Naive thymus-derived CD4-positive, alpha-beta T cell (primary cell): Measurements from ENCODE around the gene NEK5. TPM values are rescaled to one million over a fixed set of nuclear protein-coding genes. Genes with fewer than 3 reads are reported as not detected.
A peak's percentile ranks its signal among the peaks of the same experiment; 100 is the strongest.

ENCODE experiments used
- ATAC-seq: fragments of 150-1000 bp; cut with Tn5 transposase; 2 replicates; pipeline ENCODE4 v1.10.0; 2021; ENCODE audit warnings: mild to moderate bottlenecking, moderate library complexity
- CTCF ChIA-PET: fragments of 350-600 bp; sonication (Branson Sonifier 250); formaldehyde crosslinking; loops from one replicate; lab custom pipeline; 2021; ENCODE audit warnings: antibody characterized with exemption; lab: Charles Lee
- POLR2A ChIA-PET: fragments of 350-600 bp; sonication (Branson Sonifier 250); formaldehyde crosslinking; loops from one replicate; lab custom pipeline; 2021; ENCODE audit warnings: antibody characterized with exemption, inconsistent platforms; lab: Charles Lee
- DNase-seq, 9 donors: peaks; one replicate each; pipeline versions ENCODE4 v3.0.0 to v3.0.0-alpha.2; 2020 to 2022; ENCODE audit warnings: mixed read lengths in 1 of 9
- H3K27ac ChIP-seq: one replicate; pipeline ENCODE4 v1.7.0; 2013; ENCODE audit warnings: mild to moderate bottlenecking, low read depth, low read length, moderate library complexity
- H3K27me3 ChIP-seq, 2 donors: one replicate each; pipeline ENCODE4 v1.7.0; 2013; ENCODE audit warnings: low read length in 2 of 2, mild to moderate bottlenecking in 2 of 2, moderate library complexity in 2 of 2; ENCODE audit not compliant: control insufficient read depth in 2 of 2, insufficient read depth in 2 of 2
- H3K36me3 ChIP-seq, 3 experiments: 1 replicate in 2 of 3; 2 replicates in 1 of 3; pipeline ENCODE4 v1.7.0; 2013; ENCODE audit warnings: low read length in 3 of 3, mild to moderate bottlenecking in 3 of 3, moderate library complexity in 1 of 3; ENCODE audit not compliant: insufficient read depth in 3 of 3, control insufficient read depth in 2 of 3
- H3K4me1 ChIP-seq, 2 donors: one replicate each; pipeline ENCODE4 v1.7.0; 2013; ENCODE audit warnings: low read length in 2 of 2, mild to moderate bottlenecking in 2 of 2, moderate library complexity in 1 of 2; ENCODE audit not compliant: control insufficient read depth in 2 of 2, insufficient read depth in 2 of 2
- H3K4me3 ChIP-seq: 2 replicates; pipeline ENCODE4 v1.7.0; 2013; ENCODE audit warnings: mild to moderate bottlenecking, low read length
- H3K9me3 ChIP-seq, 3 experiments: 1 replicate in 2 of 3; 2 replicates in 1 of 3; pipeline ENCODE4 v1.7.0; 2013; ENCODE audit warnings: low read length in 3 of 3; ENCODE audit not compliant: control insufficient read depth in 2 of 3
- H3K27ac Mint-ChIP-seq, 9 donors: one replicate each; pipeline ENCODE4 v1.8.0; 2020 to 2022; ENCODE audit warnings: mixed read lengths in 9 of 9, mild to moderate bottlenecking in 8 of 9, moderate library complexity in 5 of 9, inconsistent platforms in 2 of 9
- H3K27me3 Mint-ChIP-seq, 5 donors: one replicate each; pipeline ENCODE4 v1.8.0; 2021 to 2022; ENCODE audit warnings: mixed read lengths in 5 of 5, mild to moderate bottlenecking in 1 of 5
- H3K36me3 Mint-ChIP-seq, 5 donors: one replicate each; pipeline ENCODE4 v1.8.0; 2020 to 2022; ENCODE audit warnings: mixed read lengths in 5 of 5, mild to moderate bottlenecking in 3 of 5, inconsistent platforms in 1 of 5
- H3K4me1 Mint-ChIP-seq, 7 donors: one replicate each; pipeline ENCODE4 v1.8.0; 2020 to 2022; ENCODE audit warnings: mixed read lengths in 7 of 7, mild to moderate bottlenecking in 3 of 7, inconsistent platforms in 1 of 7
- H3K4me3 Mint-ChIP-seq, 10 donors: one replicate each; pipeline ENCODE4 v1.8.0; 2020 to 2022; ENCODE audit warnings: mild to moderate bottlenecking in 10 of 10, mixed read lengths in 10 of 10, moderate library complexity in 6 of 10, inconsistent platforms in 2 of 10
- H3K9me3 Mint-ChIP-seq, 11 donors: one replicate each; pipeline ENCODE4 v1.8.0; 2020 to 2022; ENCODE audit warnings: mixed read lengths in 11 of 11, mild to moderate bottlenecking in 4 of 11, inconsistent platforms in 1 of 11, moderate library complexity in 1 of 11
- intact Hi-C, 2 donors: fragments of 100-400 bp; cut with micrococcal nuclease; formaldehyde crosslinking; loops; one replicate each; pipeline ENCODE4 v1.15.1; 2023
- polyA plus RNA-seq, 2 donors: library from polyadenylated mRNA; unstranded; fragments of 300-500 nt; fragmentation: Illumina TruSeq; gene quantifications; one replicate each; pipeline ENCODE4 v1.2.3, GENCODE V29; 2021
- total RNA-seq, 6 experiments: library from RNA in 5 of 6; stranded (reverse) in 5 of 6; gene quantifications; 1 replicate in 5 of 6; 2 replicates in 1 of 6; pipeline ENCODE4 v1.2.3 and lab custom pipeline; 2021 to 2026

The NEK5 gene
- total and polyA plus RNA-seq, 7 experiments from 2014 or later, result 0.14 TPM; not detected in 6

DNA sequence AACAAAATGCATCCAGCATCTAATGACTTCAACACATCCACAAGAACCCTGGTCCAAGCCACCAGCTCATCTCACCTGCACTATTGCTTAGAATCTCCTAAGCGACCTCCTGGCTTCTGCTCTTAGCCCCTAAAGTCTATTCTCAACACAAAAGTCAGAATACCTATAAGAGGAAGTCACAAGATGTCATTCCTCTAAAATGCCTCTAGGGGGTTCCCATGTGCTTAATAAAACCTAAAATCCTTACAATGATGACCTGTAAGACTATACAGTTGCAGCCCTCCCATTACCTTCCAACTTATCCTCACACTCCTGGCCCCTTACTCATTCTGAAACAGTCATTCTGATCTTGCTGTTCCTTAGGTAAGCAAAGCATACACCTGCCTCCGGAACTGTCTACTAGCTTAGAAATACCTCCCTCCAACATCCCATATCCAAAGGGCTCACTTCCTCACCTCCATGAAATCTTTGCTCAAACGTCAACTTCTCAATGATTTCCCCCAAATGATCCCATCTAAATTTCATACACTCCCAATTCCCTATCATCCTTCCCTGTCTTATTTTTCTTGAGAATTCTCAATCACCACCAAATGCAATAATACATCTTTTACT is 127.6 kb downstream of the NEK5 start:
- ChIA-PET POLR2A (interaction anchor here (0.7 kb wide), 1 partner anchor 106 kb away, joined by 5 read pairs; no protein-coding TSS in a partner anchor), CTCF (interaction anchor here (0.7 to 1.4 kb wide), 6 partner anchors 26 to 237 kb away, joined by 3 to 8 read pairs (median 4); no protein-coding TSS in a partner anchor)
- Histone ChIP-seq H3K4me3 (no peak overlapping the region), H3K36me3 (no peaks in the 10 kb centered on the region), H3K27ac (no peak overlapping the region), H3K4me1 (no peaks in the 10 kb centered on the region), H3K9me3 (no peaks in the 10 kb centered on the region), H3K27me3 (no peaks in the 10 kb centered on the region)
- Mint-ChIP-seq H3K9me3 (no peaks in the 10 kb centered on the region), H3K27me3 (peaks cover 0 to 35% (median 4%) of the 10 kb centered on the region in 5 donors), H3K4me1 (peaks cover 0 to 7% (median 4%) of the 10 kb centered on the region in 7 donors), H3K36me3 (no peaks in the 10 kb centered on the region), H3K4me3 (no peak overlapping the region), H3K27ac (no peak overlapping the region)
- ATAC-seq, result peak; percentile 83
- peak in 6 of 9 donors; percentile 16 to 49 (median 38) for DNase-seq
- intact Hi-C loops, result loop anchor here (1.0 to 5.0 kb wide), 6 partner anchors 11 to 449 kb away; partner anchors contain the start of genes ALG11 (in 2 of the 2) and VPS36 (in 1 of the 2)

DNA sequence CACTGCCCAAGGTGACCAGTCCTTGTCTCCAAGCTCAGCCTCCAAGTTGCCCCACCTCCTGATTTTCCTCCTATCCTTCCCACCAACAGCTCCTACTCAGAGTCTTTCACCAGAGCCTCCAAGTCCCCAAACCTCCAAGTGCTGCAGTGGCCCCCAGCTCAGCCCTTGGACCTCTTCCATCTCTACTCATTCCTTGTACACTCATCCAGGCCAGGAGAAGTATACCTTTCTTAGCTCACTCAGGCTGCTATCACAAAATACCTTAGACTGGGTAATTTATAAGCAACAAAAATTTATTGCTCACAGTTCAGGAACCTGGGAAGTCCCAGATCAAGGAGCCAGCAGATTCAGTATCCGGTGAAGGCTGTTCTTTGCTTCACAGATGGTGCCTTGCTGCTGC is 129.0 kb downstream of the NEK5 start:
- no peaks in the 10 kb centered on the region for H3K9me3 Mint-ChIP-seq

DNA sequence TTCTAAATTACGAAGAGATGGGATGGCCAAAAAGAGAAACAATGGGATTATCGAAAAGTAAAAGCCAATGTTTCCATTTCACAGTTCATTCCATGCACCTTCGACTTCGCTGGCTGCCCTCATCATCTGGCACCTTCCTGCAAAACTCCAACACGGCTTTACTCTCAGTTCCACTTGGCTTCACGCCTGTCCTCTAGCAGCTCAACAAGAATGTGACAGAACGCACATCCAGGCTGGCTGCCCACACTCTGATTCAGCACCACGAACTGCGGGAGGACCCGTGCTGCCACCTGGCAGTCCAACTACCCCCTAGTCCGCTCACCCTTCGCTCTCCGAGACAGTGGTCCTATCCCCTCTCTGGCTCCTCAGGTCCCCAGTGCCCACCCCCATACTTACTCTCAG is 129.4 kb downstream of the NEK5 start:
- no peaks in the 10 kb centered on the region for H3K36me3 ChIP-seq
- intact Hi-C loops, result no loop called here
- H3K4me1 Mint-ChIP-seq, result peaks cover 0 to 10% (median 4%) of the 10 kb centered on the region in 7 donors
- H3K27ac Mint-ChIP-seq, result peak overlapping the region in 1 of 9 donors; percentile 14
- H3K9me3 Mint-ChIP-seq, result no peaks in the 10 kb centered on the region
- CTCF ChIA-PET, result interaction anchor here (0.6 to 1.6 kb wide), 3 partner anchors 128 to 203 kb away, joined by 3 to 7 read pairs (median 5); no protein-coding TSS in a partner anchor
- DNase-seq (no peak), ATAC-seq (no peak)
- H3K27me3 ChIP-seq, result no peaks in the 10 kb centered on the region
- no peaks in the 10 kb centered on the region for H3K4me1 ChIP-seq
- peaks cover 0 to 36% (median 4%) of the 10 kb centered on the region in 5 donors for H3K27me3 Mint-ChIP-seq
- H3K9me3 ChIP-seq, result no peaks in the 10 kb centered on the region
- H3K4me3 Mint-ChIP-seq, result no peak overlapping the region
- no peak overlapping the region for H3K27ac ChIP-seq
- POLR2A ChIA-PET, result interaction anchor here (0.6 kb wide), 1 partner anchor 220 kb away, joined by 3 read pairs; no protein-coding TSS in a partner anchor
- H3K4me3 ChIP-seq, result no peak overlapping the region
- H3K36me3 Mint-ChIP-seq, result no peaks in the 10 kb centered on the region

More for the DNA sequence above, 129.0 kb downstream of the NEK5 start:
- no peaks in the 10 kb centered on the region for H3K36me3 ChIP-seq
- H3K27ac ChIP-seq, result no peak overlapping the region
- no peaks in the 10 kb centered on the region for H3K27me3 ChIP-seq
- H3K27ac Mint-ChIP-seq, result peak overlapping the region in 2 of 9 donors; percentile 14 to 17
- H3K4me3 ChIP-seq, result no peak overlapping the region
- H3K4me3 Mint-ChIP-seq, result no peak overlapping the region
- peaks cover 0 to 10% (median 4%) of the 10 kb centered on the region in 7 donors for H3K4me1 Mint-ChIP-seq
- ATAC-seq, result no peak
- DNase-seq, result no peak
- H3K4me1 ChIP-seq, result no peaks in the 10 kb centered on the region
- POLR2A ChIA-PET, result no interaction called here
- H3K27me3 Mint-ChIP-seq, result peaks cover 0 to 34% (median 4%) of the 10 kb centered on the region in 5 donors
- H3K36me3 Mint-ChIP-seq, result no peaks in the 10 kb centered on the region
- CTCF ChIA-PET, result interaction anchor here (1.3 to 1.6 kb wide), 3 partner anchors 25 to 202 kb away, joined by 5 to 7 read pairs (median 6); no protein-coding TSS in a partner anchor
- no peaks in the 10 kb centered on the region for H3K9me3 ChIP-seq
- intact Hi-C loops, result loop anchor here in 1 of 2 donors (5.0 kb wide), 1 partner anchor 237 kb away; no protein-coding TSS in a partner anchor

DNA sequence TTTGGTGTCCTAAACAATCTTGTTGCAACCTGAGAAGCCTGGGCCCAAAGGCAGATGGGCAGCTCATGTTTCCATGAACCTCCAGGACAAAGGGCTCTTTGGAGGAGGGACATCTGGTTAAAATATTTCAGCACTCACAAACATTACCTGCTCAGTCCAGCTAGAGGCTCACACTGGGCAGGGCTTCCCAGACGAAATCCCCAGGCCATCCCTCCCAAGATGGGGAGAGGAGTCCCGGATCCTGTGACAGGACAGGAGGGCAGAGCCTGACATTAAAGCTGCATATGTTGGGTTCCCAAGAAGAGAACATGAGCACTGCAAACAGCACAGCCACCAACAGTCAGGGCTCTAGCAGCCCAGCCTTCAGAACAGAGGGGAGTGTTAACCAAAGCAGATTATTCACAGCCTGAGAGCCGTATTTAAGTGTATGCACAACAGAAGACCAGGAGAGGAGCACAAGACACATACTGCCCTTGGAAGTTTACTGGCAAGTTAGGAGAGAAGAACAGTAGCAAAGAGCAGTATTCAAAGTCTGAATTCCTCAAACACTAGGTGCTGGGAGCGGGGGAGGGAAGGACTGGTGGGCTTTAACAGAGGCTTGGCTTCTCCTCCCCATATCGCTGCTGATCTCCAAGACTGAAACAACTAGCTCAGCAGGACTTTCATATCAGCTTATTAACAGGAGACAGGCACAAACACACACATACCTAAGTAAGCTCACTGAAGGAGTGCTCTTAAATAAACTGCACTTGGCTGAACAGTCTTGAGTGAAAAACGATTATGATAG is 130.0 kb downstream of the NEK5 start:
- DNase-seq (no peak), ATAC-seq (no peak)
- intact Hi-C loops, result no loop called here
- Mint-ChIP-seq H3K27me3 (peaks cover 0 to 37% (median 4%) of the 10 kb centered on the region in 5 donors), H3K4me1 (peaks cover 0 to 10% (median 4%) of the 10 kb centered on the region in 7 donors), H3K9me3 (no peaks in the 10 kb centered on the region), H3K36me3 (no peaks in the 10 kb centered on the region), H3K4me3 (no peak overlapping the region), H3K27ac (no peak overlapping the region)
- Histone ChIP-seq H3K9me3 (no peaks in the 10 kb centered on the region), H3K36me3 (no peaks in the 10 kb centered on the region), H3K4me1 (no peaks in the 10 kb centered on the region), H3K27ac (no peak overlapping the region), H3K27me3 (no peaks in the 10 kb centered on the region), H3K4me3 (no peak overlapping the region)
- CTCF ChIA-PET, result interaction anchor here (0.6 to 1.5 kb wide), 2 partner anchors 128 to 129 kb away, joined by 3 to 7 read pairs; no protein-coding TSS in a partner anchor
- POLR2A ChIA-PET, result interaction anchor here (0.6 kb wide), 1 partner anchor 219 kb away, joined by 3 read pairs; no protein-coding TSS in a partner anchor

DNA sequence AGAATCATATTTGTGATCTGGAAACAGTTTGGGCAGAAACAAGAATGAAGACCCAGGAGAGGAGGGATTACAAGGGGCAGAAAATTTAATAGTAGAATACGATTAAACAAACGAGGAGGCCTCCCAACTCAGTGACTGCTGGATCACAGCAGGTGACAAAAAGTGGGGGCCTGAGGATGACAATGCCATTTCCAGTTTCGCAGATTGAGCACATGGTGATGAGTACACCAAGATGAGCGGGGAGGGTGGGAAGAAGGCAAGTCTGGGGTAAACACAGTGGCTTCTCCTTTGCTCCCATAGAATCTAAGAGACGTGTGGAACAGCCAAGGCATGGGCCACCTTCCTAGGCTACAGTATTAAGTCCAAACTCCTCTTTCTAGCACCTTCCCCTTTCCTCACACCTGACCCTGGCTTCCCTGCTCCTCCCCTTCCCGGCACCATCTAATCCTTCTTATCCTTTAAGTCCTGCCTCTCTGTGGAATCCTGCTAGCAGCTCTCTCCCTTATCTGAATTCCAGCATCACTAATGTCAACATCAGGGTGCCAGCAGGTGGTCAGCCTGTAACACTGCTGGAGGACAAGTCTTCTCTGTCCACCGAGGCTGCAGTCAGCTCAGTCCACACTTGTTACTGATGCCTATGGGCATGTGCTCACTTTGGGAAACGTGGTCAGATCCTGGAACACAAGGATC is 131.1 kb downstream of the NEK5 start:
- Mint-ChIP-seq H3K27me3 (peaks cover 0 to 39% (median 4%) of the 10 kb centered on the region in 5 donors), H3K4me3 (no peak overlapping the region), H3K9me3 (no peaks in the 10 kb centered on the region), H3K36me3 (no peaks in the 10 kb centered on the region), H3K4me1 (peaks cover 0 to 10% (median 5%) of the 10 kb centered on the region in 7 donors), H3K27ac (peak overlapping the region in 1 of 9 donors; percentile 57)
- H3K36me3 ChIP-seq, result no peaks in the 10 kb centered on the region
- no peaks in the 10 kb centered on the region for H3K27me3 ChIP-seq
- no peak for ATAC-seq
- H3K27ac ChIP-seq, result no peak overlapping the region
- H3K4me3 ChIP-seq, result no peak overlapping the region
- ChIA-PET CTCF (no interaction called here), POLR2A (no interaction called here)
- H3K9me3 ChIP-seq, result no peaks in the 10 kb centered on the region
- intact Hi-C loops, result no loop called here
- no peak for DNase-seq
- H3K4me1 ChIP-seq, result no peaks in the 10 kb centered on the region

DNA sequence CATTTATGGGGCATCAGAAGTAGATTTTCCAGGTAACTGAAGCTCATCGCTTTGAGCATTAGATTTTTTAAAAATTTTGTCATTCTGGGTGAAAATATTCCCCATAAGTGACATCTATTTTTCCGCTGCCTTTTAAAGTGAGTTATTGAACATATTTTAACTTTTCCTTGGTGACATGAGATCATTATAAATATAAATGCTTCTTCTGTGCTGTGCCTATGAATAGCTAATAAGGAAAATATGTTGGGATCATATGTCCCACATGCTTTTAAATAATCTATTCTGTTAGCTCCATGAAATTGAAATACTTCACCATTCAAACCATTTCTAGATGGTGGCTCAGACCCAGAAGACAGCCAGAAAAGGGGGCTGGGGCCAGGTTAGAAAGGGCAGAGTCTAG is 131.7 kb downstream of the NEK5 start:
- intact Hi-C loops, result no loop called here
- CTCF ChIA-PET, result no interaction called here
- H3K4me3 Mint-ChIP-seq, result no peak overlapping the region
- H3K4me1 Mint-ChIP-seq, result peaks cover 0 to 10% (median 5%) of the 10 kb centered on the region in 7 donors
- H3K27ac Mint-ChIP-seq, result no peak overlapping the region
- DNase-seq (no peak), ATAC-seq (no peak)
- no peaks in the 10 kb centered on the region for H3K4me1 ChIP-seq
- H3K27me3 ChIP-seq, result no peaks in the 10 kb centered on the region
- H3K9me3 ChIP-seq, result no peaks in the 10 kb centered on the region
- H3K9me3 Mint-ChIP-seq, result no peaks in the 10 kb centered on the region
- POLR2A ChIA-PET, result no interaction called here
- H3K27ac ChIP-seq, result no peak overlapping the region
- peaks cover 0 to 39% (median 4%) of the 10 kb centered on the region in 5 donors for H3K27me3 Mint-ChIP-seq
- H3K4me3 ChIP-seq, result no peak overlapping the region
- H3K36me3 ChIP-seq, result no peaks in the 10 kb centered on the region
- H3K36me3 Mint-ChIP-seq, result no peaks in the 10 kb centered on the region
